GM04504 (cell line): ENCODE results near the gene PREB.

ENCODE experiments used
- DNase-seq: peaks from one replicate; pipeline ENCODE4 v3.0.0-alpha.2; 2012; ENCODE audit warnings: low read depth

Gene PREB

DNA sequence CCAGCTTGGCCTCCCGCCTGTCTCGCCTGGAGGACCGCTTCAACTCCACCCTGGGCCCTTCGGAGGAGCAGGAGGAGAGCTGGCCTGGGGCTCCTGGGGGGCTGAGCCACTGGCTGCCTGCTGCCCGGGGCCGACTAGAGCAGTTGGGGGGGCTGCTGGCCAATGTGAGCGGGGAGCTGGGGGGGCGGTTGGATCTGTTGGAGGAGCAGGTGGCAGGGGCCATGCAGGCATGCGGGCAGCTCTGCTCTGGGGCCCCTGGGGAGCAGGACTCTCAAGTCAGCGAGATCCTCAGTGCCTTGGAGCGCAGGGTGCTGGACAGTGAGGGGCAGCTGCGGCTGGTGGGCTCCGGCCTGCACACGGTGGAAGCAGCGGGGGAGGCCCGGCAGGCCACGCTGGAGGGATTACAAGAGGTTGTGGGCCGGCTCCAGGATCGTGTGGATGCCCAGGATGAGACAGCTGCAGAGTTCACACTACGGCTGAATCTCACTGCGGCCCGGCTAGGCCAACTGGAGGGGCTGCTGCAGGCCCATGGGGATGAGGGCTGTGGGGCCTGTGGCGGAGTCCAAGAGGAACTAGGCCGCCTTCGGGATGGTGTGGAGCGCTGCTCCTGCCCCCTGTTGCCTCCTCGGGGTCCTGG is 51.5 kb downstream of the PREB start:
- DNase-seq, result no peak

DNA sequence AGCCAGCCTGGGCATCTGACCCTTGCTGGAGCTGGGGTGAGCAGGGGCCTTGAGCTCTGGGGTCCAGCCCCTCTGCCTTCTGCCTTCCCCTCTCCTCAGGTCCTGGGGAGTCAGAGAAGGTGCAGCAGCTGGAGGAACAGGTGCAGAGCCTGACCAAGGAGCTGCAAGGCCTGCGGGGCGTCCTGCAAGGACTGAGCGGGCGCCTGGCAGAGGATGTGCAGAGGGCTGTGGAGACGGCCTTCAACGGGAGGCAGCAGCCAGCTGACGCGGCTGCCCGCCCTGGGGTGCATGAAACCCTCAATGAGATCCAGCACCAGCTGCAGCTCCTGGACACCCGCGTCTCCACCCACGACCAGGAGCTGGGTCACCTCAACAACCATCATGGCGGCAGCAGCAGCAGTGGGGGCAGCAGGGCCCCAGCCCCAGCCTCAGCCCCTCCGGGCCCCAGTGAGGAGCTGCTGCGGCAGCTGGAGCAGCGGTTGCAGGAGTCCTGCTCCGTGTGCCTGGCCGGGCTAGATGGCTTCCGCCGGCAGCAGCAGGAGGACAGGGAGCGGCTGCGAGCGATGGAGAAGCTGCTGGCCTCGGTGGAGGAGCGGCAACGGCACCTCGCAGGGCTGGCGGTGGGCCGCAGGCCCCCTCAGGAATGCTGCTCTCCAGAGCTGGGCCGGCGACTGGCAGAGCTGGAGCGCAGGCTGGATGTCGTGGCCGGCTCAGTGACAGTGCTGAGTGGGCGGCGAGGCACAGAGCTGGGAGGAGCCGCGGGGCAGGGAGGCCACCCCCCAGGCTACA is 52.3 kb downstream of the PREB start:
- no peak for DNase-seq
